Upper lobe of right lung (tissue), 1 donor: ENCODE data around the gene ATXN7. TPM values are rescaled to one million over a fixed set of nuclear protein-coding genes. Genes with fewer than 3 reads are reported as not detected.

Experiments
- ATAC-seq: fragments of 200-7000 bp; cut with Tn5 transposase; one replicate; pipeline ENCODE4 v1.9.1; 2020; ENCODE audit warnings: mild to moderate bottlenecking, moderate library complexity
- DNase-seq: peaks from one replicate; pipeline ENCODE4 v3.0.0-alpha.2; 2020
- H3K27ac ChIP-seq: fragments of 200-600 bp; one replicate; pipeline ENCODE4 v1.8.0; 2022
- H3K27me3 ChIP-seq: fragments of 200-600 bp; one replicate; pipeline ENCODE4 v1.8.0; 2022; ENCODE audit warnings: mild to moderate bottlenecking
- H3K36me3 ChIP-seq: fragments of 200-600 bp; one replicate; pipeline ENCODE4 v1.8.0; 2022
- H3K4me1 ChIP-seq: fragments of 200-600 bp; one replicate; pipeline ENCODE4 v1.8.0; 2022
- H3K4me3 ChIP-seq: fragments of 200-600 bp; one replicate; pipeline ENCODE4 v1.8.0; 2022; ENCODE audit warnings: mild to moderate bottlenecking
- H3K9me3 ChIP-seq: fragments of 200-600 bp; one replicate; pipeline ENCODE4 v1.8.0; 2022
- intact Hi-C: fragments of 100-400 bp; cut with DNase I; formaldehyde crosslinking; loops from one replicate; pipeline ENCODE4 v1.11.0; 2022
- total RNA-seq: library from RNA; stranded (reverse); fragmentation: NEBNext Ultra II Directional; extraction: Animal tissue kit (Norgen Biotek cat#: 25700); gene quantifications from one replicate; pipeline ENCODE4 v1.2.1, GENCODE V29; 2021
- TF ChIP-seq, protein P1 (sequence below): fragments of 200-600 bp; IDR thresholded peaks from one replicate; pipeline ENCODE4 v1.8.0; 2022; ENCODE audit warnings: antibody characterized with exemption
- donor health status: DM: no; HTN: yes; CAD: no; lungs with severe emphysema.

The ATXN7 gene
- total RNA-seq, 1 donor from 2014 or later, result 35.5 TPM

DNA sequence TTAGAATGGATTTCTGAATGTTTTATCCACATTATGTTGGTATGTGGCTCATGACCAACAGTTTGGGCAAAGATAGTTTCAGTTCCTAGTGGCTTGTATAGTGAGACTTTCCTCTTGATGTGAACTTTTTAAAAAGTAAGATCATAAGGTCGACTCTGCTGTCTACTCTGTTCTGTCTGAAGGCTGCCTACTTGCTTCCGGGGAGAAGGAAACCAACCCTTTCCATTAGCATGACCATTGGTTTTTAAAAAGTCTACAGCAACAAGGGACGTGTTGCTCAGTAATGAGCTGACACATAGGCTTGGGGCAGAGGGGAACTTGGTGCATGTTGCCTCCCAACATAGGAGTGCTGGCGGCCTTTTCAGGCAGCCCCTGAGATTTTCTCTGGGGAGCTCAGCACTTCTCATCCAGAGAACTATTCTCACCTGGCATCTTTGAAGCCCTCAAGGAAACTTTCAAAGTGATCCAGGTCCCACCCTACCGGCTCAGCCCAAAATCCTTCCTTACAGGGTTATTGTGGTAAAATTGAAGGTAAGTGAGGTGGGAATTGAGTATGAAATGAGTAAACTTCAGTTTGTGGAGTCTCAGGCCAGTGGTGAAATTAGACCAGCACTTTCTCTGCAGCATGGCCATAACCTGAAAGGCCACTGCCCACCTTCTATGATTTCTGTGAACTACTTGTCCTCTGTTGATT is 129.0 kb downstream of the ATXN7 start:
- no peak for DNase-seq
- Histone ChIP-seq H3K9me3 (no peaks in the 10 kb centered on the region), H3K36me3 (peaks cover 85% of the 10 kb centered on the region), H3K4me1 (peaks cover 5% of the 10 kb centered on the region), H3K4me3 (no peak overlapping the region), H3K27ac (no peak overlapping the region), H3K27me3 (no peaks in the 10 kb centered on the region)
- ATAC-seq, result no peak
- TF ChIP-seq, protein P1, sequence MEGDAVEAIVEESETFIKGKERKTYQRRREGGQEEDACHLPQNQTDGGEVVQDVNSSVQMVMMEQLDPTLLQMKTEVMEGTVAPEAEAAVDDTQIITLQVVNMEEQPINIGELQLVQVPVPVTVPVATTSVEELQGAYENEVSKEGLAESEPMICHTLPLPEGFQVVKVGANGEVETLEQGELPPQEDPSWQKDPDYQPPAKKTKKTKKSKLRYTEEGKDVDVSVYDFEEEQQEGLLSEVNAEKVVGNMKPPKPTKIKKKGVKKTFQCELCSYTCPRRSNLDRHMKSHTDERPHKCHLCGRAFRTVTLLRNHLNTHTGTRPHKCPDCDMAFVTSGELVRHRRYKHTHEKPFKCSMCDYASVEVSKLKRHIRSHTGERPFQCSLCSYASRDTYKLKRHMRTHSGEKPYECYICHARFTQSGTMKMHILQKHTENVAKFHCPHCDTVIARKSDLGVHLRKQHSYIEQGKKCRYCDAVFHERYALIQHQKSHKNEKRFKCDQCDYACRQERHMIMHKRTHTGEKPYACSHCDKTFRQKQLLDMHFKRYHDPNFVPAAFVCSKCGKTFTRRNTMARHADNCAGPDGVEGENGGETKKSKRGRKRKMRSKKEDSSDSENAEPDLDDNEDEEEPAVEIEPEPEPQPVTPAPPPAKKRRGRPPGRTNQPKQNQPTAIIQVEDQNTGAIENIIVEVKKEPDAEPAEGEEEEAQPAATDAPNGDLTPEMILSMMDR, result no peak
- intact Hi-C loops, result no loop called here

DNA sequence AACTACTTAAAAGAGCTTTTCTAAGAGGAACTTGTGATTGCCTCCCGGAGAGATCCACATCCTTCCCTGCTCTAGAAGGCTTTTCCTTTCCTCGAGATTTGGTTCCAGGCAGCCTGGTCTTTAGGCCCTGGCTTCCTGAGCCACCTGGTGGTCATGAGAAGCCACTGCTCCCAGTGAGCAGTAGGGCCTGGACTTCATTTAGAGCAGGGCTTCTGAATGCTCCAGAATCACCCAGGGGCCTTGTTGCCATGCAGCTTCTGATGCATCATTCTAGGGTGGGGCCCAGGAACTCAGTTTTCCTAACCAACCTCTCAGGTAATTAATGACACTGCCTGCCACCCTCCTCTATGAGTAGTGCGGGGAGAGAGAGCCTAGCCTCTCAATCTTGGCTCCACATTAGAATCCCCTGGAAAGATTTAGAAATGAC is 130.0 kb downstream of the ATXN7 start:
- TF ChIP-seq, protein P1, result peak; percentile 94
- Histone ChIP-seq H3K4me1 (peaks cover 5% of the 10 kb centered on the region), H3K27me3 (no peaks in the 10 kb centered on the region), H3K4me3 (no peak overlapping the region), H3K27ac (no peak overlapping the region), H3K9me3 (no peaks in the 10 kb centered on the region), H3K36me3 (peaks cover 83% of the 10 kb centered on the region)
- DNase-seq (peak; percentile 73), ATAC-seq (peak; percentile 95)
- intact Hi-C loops, result no loop called here

DNA sequence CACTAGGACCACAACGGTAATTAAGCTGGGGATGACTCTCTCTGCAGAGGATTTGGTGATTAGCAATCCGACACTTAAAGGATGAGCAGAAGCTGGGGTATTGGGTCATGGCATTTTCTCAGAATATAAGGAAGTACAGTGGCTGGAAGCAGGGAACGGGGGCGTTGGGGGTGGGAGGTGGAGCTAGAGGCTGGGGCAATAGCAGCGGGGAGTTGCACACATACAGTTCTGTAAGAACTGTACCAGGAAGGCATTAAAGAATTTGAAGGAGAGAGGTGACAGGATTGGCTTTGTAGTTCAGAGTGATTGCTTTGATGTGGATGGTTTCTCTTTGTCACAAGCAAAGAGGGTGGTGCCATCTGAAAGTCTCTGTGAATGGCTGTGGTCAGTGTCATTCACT is 131.4 kb downstream of the ATXN7 start:
- Histone ChIP-seq H3K36me3 (peaks cover 83% of the 10 kb centered on the region), H3K27ac (no peak overlapping the region), H3K4me1 (peaks cover 5% of the 10 kb centered on the region), H3K9me3 (no peaks in the 10 kb centered on the region), H3K4me3 (no peak overlapping the region), H3K27me3 (no peaks in the 10 kb centered on the region)
- DNase-seq (peak; percentile 84), ATAC-seq (peak; percentile 80)
- intact Hi-C loops, result no loop called here
- TF ChIP-seq, protein P1, result no peak

DNA sequence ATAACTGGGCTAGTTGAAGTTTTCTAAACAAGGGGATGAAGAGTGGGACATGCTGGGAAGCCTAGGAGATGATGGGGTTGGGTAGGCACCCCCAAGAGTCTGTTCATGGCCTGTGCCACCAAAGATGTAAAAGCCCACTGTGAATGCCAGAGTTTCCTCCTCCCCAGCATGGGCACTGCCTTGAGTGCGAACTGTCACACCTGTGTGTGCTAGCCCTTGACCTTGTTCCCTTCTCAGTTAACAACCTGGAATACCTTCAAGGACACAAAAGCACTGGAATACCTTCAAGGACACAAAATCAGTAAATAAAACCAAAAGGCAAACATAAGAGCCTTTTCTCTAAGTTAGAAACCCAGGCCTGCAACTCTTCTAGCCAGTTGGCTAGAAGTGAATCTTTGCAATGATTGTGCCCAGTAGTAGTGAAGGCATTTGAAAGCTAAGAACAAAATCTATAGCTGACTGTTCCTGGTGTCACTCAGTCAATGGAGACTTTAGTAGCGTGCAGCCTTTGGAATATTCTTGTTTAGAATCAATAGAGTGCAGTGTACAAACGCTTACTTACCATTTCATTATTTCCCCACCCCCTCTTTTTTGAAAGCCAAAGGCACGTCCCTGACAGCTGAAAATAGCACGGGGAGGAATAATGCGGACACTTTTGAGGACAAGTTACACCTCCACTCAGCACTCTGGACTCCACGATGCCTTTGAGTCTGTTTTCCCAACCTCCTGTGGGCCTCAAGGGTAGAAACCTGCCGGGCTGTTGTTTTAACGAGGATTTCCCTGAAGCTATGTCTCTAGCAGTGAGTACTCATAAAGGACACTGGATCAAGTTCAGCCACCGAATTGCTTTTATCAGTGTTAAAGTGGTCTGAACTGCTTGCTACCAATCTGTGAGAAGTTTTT is 135.4 kb downstream of the ATXN7 start:
- ATAC-seq (no peak), DNase-seq (no peak)
- no peaks in the 10 kb centered on the region for H3K9me3 ChIP-seq
- TF ChIP-seq, protein P1, result no peak
- H3K4me3 ChIP-seq, result no peak overlapping the region
- H3K36me3 ChIP-seq, result peaks cover 92% of the 10 kb centered on the region
- H3K4me1 ChIP-seq, result no peaks in the 10 kb centered on the region
- no peak overlapping the region for H3K27ac ChIP-seq
- intact Hi-C loops, result no loop called here
- no peaks in the 10 kb centered on the region for H3K27me3 ChIP-seq

DNA sequence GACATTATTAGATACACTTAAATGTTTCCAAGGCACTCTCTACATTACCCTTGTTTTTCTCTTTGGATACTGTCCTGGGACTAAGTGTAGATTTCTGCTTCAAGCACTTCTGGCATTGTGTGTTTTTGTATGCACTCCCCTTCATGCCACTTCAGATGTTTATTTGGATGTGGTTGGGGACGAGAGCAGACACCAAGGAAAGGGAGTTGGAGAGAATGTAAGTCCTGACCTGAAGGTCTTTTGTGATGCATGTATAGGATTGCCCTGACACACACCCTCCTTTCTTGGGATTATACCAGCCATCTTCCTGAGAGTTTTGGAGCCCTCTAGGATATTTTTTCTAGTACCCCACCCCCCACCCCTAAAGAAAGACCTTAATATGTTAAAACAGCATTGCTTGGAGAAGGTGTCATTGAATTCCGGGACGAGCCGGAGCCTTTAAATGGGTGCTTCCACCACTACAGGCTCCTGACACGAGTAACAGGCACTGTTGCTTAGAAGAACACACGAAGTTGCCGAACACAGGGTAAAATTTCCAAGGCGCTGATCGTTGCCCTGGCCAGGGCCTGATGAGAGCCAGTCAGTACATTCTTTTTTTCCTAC is 136.9 kb downstream of the ATXN7 start:
- intact Hi-C loops, result no loop called here
- no peaks in the 10 kb centered on the region for H3K4me1 ChIP-seq
- no peak for DNase-seq
- H3K9me3 ChIP-seq, result no peaks in the 10 kb centered on the region
- H3K4me3 ChIP-seq, result no peak overlapping the region
- H3K27ac ChIP-seq, result no peak overlapping the region
- no peak for ATAC-seq
- H3K36me3 ChIP-seq, result peaks cover 96% of the 10 kb centered on the region
- TF ChIP-seq, protein P1, result no peak
- no peaks in the 10 kb centered on the region for H3K27me3 ChIP-seq
